HG03520 (cell line): ENCODE measurements around the gene SSBP3.

ENCODE experiments used
- ATAC-seq: cut with Tn5 transposase; IDR thresholded peaks from one replicate; pipeline ENCODE4 v1.9.1; 2021; ENCODE audit warnings: mild to moderate bottlenecking, moderate library complexity; ENCODE audit not compliant: unreplicated experiment

The SSBP3 gene

GRCh38 chr1:54191525-54191924 is 214.7 kb downstream of the SSBP3 start:
- ATAC-seq: no peak

GRCh38 chr1:54190526-54190925 is 215.7 kb downstream of the SSBP3 start:
- ATAC-seq: no peak

DNA sequence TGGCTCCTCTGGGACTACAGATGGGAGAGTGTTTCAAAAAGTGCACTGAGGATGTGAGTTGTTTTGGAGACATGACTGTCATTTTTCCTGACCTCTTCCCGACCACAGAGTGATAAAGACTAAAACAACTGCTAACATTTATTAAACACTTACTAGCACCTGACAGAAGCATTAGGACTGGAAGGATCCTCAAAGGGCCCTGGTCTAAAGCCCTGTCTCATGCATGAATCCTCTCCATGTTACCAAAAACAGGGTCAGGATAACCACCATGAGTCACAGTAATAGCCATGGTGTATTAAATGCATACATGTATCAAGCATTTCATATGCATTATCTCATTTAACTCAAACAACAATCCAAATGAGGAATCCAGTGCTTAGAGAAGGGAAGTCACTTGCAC is 217.9 kb downstream of the SSBP3 start:
- ATAC-seq: no peak

- no peak for ATAC-seq
These were observed 220.1 kb downstream of the SSBP3 start for GRCh38 chr1:54186056-54186455.

DNA sequence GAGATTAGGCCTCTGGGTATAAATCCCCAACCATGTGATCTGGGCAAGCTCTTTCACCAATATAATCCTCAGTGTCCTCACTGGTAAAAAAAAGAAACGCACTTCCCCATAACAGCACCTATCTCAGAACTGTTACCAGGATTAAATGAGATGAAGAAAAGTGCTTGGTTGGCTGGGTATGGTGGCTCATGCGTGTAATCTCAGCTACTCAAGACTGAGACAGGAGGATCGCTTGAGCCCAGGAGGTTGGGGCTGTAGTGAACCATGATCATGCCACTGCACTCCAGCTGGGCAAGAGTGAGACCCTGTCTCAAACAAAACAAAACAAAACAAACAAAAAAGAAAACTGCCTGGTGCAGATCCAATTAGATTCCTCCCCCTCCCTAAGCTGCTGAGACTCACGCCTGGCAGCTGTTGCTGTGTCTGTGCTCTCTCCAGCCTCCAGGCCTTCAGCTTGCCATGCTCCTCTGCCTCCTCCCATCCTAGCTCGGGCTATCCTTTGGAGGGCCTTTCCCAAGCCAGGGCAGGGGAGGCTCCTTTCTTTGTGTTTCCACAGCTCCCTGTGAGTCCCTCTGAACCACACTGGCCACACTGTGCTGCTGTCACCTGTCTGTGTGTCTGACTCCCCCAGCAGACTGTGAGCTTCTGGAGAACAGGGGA is 225.4 kb downstream of the SSBP3 start:
- ATAC-seq: no peak

DNA sequence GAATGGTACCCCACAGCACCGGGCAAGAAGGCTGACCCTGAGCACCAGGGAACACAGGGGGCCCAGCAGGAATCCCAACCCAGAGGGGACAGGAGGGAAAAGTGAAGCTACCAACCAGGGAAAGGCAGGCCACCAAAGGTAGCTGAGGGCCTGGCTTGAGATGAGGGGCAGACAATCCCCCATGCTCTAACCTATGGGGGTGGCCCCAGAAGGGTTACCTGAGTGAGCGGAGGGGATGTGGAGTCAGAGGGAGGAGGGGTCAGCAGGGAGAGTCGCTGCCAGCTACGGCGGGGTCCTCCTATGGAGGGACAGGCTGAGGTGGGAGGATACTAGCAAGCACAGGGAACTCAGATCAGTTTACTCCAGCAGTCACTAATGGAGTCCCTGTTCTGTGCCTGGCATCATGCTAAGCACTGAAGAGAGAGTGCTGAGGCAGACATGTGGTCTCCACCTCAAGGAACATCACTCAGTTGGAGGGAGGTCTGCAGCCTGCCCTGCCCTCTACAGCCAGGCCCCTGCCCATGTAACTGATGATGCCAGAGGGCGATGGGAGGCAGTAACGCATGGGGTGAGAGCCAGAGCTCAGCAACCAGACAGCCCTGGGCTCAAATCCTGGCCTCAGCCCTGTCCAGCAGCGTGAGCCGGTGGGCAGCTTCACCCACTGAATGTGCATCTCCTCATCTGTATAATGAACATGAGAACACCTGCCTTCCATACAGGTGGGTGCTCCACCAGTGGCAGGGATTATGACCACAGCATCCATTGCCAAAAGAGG is 227.7 kb downstream of the SSBP3 start:
- ATAC-seq: no peak

DNA sequence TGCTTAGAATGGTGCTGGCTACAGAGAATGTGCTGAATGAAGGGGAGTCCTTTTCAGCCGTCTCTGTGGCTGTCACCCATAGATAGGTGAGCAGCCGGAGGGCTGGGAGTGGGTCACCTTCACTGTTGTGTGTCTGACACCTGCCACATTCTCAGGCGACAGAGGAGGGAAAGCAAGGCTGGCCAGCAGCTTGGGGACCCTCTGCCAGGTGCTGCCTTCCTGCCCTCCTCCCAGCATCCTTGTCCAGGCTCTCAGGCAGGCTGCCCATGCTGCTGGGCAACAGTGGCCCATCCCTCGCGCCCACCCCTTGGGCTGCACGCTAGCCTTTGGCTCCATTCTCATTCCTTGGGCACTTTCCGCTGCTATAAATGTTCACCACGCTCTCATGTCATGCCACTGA is 228.5 kb downstream of the SSBP3 start:
- ATAC-seq: no peak

GRCh38 chr1:54176621-54177327 is 229.4 kb downstream of the SSBP3 start:
- ATAC-seq: no peak
